PC-9 (cell line): ENCODE data around the gene MRPS5. TPM values are rescaled to one million over a fixed set of nuclear protein-coding genes. Genes with fewer than 3 reads are reported as not detected.

Source experiments
- BruUV-seq: library from RNA; stranded (reverse); fragments of 400-500 nt; replicated peaks from 2 replicates; lab custom pipeline; 2021; lab: Mats Ljungman, UMichigan
- CTCF ChIA-PET: fragments of 300-600 bp; sonication (Branson Sonifier 250); formaldehyde crosslinking; loops from one replicate; lab custom pipeline; 2022; ENCODE audit warnings: antibody characterized with exemption; lab: Charles Lee
- POLR2A ChIA-PET: fragments of 300-600 bp; sonication (Branson Sonifier 250); formaldehyde crosslinking; loops from one replicate; lab custom pipeline; 2022; ENCODE audit warnings: antibody characterized with exemption; ENCODE audit not compliant: unreplicated experiment; lab: Charles Lee
- DNase-seq, 2 experiments: peaks; one replicate each; pipeline versions ENCODE4 v3.0.0 to v3.0.0-alpha.2; 2015 to 2022; ENCODE audit warnings: mixed read lengths in 1 of 2
- H2AFZ ChIP-seq: fragments of 200-600 bp; sonication (generic); 2 replicates; pipeline ENCODE4 v1.8.1; 2017; ENCODE audit warnings: antibody characterized with exemption
- H3F3A ChIP-seq: fragments of 200-600 bp; sonication (generic); 2 replicates; pipeline ENCODE4 v1.8.1; 2017; ENCODE audit warnings: antibody characterized with exemption, mild to moderate bottlenecking, low read depth; ENCODE audit not compliant: insufficient read depth
- H3K27ac ChIP-seq: fragments of 200-600 bp; sonication (generic); 2 replicates; pipeline ENCODE4 v1.6.1; 2016; ENCODE audit warnings: mixed run types
- H3K27me3 ChIP-seq: fragments of 200-600 bp; sonication (generic); 2 replicates; pipeline ENCODE4 v1.6.1; 2016; ENCODE audit warnings: low read depth, mixed run types; ENCODE audit not compliant: insufficient read depth
- H3K36me3 ChIP-seq: fragments of 200-600 bp; sonication (generic); 2 replicates; pipeline ENCODE4 v1.6.1; 2016; ENCODE audit warnings: low read depth, mixed run types
- H3K4me1 ChIP-seq: fragments of 200-600 bp; sonication (generic); replicated peaks from 2 replicates; pipeline ENCODE4 v1.6.1; 2016; ENCODE audit warnings: mixed run types; ENCODE audit not compliant: insufficient read depth
- H3K4me2 ChIP-seq: fragments of 200-600 bp; sonication (generic); 2 replicates; pipeline ENCODE4 v1.6.1; 2017; ENCODE audit warnings: mixed run types
- H3K4me3 ChIP-seq: fragments of 200-600 bp; sonication (generic); 2 replicates; pipeline ENCODE4 v1.6.1; 2016; ENCODE audit warnings: mixed run types
- H3K79me2 ChIP-seq: fragments of 200-600 bp; sonication (generic); 2 replicates; pipeline ENCODE4 v1.6.1; 2017; ENCODE audit warnings: low read depth, mixed run types
- H3K9me2 ChIP-seq: fragments of 200-600 bp; sonication (generic); 2 replicates; pipeline ENCODE4 v1.8.1; 2017; ENCODE audit warnings: mild to moderate bottlenecking; ENCODE audit not compliant: insufficient read depth
- H3K9me3 ChIP-seq: fragments of 200-600 bp; sonication (generic); 2 replicates; pipeline ENCODE4 v1.8.1; 2016; ENCODE audit warnings: low read depth; ENCODE audit not compliant: insufficient read depth
- H4K20me1 ChIP-seq: fragments of 200-600 bp; sonication (generic); 2 replicates; pipeline ENCODE4 v1.8.1; 2017; ENCODE audit not compliant: insufficient read depth
- EZH2 ChIP-seq: fragments of 200-600 bp; sonication (generic); IDR thresholded peaks from 2 replicates; pipeline ENCODE4 v1.8.0; 2017; ENCODE audit warnings: antibody characterized with exemption, low read depth
- intact Hi-C: fragments of 100-400 bp; cut with micrococcal nuclease; formaldehyde crosslinking; loops from one replicate; pipeline ENCODE4 v1.10.0; 2022; ENCODE audit not compliant: unreplicated experiment
- total RNA-seq: library from RNA; stranded (reverse); gene quantifications from 2 replicates; pipeline ENCODE4 v1.2.3, GENCODE V29; 2021
- TF ChIP-seq, protein P1 (sequence below): fragments of 200-600 bp; sonication (generic); conservative IDR thresholded peaks from 2 replicates; pipeline ENCODE4 v1.6.1; 2017; ENCODE audit warnings: mixed run types, antibody characterized with exemption, mild to moderate bottlenecking, moderate library complexity

MRPS5 gene
- total RNA-seq, 1 experiment from 2014 or later, result 69.0 TPM

DNA sequence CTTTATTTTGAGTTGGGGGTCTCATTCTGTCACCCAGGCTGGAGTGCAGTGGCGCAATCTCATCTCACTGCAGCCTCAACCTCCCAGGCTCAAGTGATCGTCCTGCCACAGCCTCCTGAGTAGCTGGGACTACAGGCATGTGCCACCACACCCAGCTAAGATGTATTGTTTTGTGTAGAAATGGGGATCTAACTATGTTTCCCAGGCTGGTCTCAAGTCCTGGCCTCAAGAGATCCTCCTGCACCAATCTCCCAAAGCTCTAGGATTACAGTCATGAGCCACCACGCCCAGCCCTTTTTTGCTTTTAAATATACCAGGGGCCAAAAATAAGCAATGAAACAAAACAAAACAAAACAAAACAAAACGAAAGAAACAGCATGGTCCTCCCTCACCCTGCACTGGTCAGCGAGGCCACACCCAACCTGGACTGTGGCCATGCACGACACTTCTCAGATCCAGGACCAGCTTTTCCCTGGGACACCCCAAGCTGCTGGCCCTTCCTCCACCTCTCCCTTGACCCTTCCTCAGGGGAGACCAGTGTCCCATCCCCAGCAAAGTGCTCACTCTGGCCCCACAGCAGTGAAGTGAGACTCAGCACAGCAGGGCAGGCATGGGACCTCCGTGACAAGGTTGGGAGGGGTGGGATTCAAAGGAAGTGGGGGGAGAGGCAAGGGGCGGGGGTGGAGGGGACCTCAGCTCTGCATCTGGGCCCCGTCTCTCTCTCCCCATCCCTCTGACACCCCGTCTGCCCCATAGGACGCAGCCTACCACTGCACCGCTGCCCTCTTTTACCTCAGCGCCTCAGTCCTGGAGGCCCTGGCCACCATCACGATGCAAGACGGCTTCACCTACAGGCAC lies 72.6 kb downstream of the MRPS5 start:
- H3K27me3 ChIP-seq, result no peaks in the 10 kb centered on the region
- no TSS peak for BruUV-seq
- peak in 1 of 2 experiments; percentile 28 for DNase-seq
- no peak overlapping the region for H3K4me3 ChIP-seq
- H3K36me3 ChIP-seq, result peaks cover 38% of the 10 kb centered on the region
- H2AFZ ChIP-seq, result no peak overlapping the region
- no peak overlapping the region for H3K4me2 ChIP-seq
- peak overlapping the region; percentile 15; the same call in 1 of the 2 replicates for H3K27ac ChIP-seq
- CTCF ChIA-PET, result interaction anchor here (0.7 kb wide), 1 partner anchor 30 kb away, joined by 3 read pairs; no protein-coding TSS in a partner anchor
- POLR2A ChIA-PET, result interaction anchor here (0.6 to 0.7 kb wide), 2 partner anchors 15 to 30 kb away, joined by 4 to 10 read pairs; no protein-coding TSS in a partner anchor
- H3K9me3 ChIP-seq, result no peaks in the 10 kb centered on the region
- intact Hi-C loops, result no loop called here
- H3F3A ChIP-seq, result peaks cover 55% of the 10 kb centered on the region
- H3K9me2 ChIP-seq, result no peaks in the 10 kb centered on the region
- peaks cover 69% of the 10 kb centered on the region for H3K4me1 ChIP-seq
- H3K79me2 ChIP-seq, result peaks cover 23% of the 10 kb centered on the region
- TF ChIP-seq, protein P1, sequence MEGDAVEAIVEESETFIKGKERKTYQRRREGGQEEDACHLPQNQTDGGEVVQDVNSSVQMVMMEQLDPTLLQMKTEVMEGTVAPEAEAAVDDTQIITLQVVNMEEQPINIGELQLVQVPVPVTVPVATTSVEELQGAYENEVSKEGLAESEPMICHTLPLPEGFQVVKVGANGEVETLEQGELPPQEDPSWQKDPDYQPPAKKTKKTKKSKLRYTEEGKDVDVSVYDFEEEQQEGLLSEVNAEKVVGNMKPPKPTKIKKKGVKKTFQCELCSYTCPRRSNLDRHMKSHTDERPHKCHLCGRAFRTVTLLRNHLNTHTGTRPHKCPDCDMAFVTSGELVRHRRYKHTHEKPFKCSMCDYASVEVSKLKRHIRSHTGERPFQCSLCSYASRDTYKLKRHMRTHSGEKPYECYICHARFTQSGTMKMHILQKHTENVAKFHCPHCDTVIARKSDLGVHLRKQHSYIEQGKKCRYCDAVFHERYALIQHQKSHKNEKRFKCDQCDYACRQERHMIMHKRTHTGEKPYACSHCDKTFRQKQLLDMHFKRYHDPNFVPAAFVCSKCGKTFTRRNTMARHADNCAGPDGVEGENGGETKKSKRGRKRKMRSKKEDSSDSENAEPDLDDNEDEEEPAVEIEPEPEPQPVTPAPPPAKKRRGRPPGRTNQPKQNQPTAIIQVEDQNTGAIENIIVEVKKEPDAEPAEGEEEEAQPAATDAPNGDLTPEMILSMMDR, result no peak
- no peak for TF ChIP-seq EZH2
- no peaks in the 10 kb centered on the region for H4K20me1 ChIP-seq

DNA sequence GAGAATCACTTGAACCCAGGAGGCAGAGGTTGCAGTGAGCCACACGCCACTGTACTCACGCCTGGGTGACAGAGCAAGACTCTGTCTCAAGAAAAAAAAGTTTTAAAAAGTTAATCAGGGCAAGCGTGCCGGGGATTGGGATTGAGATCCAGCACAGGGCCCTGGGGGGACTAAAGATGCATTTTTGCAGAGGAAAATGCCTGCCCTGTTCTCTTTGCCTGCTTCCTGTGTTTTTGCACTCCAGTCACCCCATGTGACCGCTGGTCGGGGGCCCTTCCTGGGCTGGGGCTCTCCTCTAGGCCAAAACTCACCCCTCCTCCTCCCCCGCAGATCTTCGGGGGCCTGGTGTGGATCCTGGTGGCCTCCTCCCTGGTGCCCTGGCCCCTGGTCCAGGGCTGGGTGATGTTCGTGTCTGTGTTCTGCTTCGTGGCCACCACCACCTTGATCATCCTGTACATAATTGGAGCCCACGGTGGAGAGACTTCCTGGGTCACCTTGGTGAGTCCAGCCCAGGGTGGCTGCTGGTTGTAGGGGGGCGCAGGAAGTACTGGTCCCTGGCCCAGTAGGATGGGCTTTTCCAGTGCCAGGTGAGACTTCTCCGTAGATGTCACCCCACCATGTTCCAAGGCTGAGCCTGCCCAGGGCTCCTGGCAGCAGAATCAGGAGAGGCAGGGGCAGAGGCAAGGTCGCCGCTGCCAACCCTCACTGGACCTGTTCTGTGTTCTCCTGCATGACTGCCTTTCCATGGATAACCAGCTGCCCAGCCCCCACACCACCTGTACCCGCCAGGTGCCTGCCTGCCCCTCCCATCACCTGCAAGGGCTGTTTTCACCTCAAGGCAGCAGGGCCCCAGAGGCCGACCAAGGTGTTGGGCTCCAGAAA lies 73.7 kb downstream of the MRPS5 start:
- H3K4me2 ChIP-seq, result no peak overlapping the region; the same call in 1 of the 2 replicates
- TF ChIP-seq EZH2, result no peak
- TF ChIP-seq, protein P1, result no peak
- peaks cover 28% of the 10 kb centered on the region; the same call in 1 of the 2 replicates for H3K36me3 ChIP-seq
- H3K79me2 ChIP-seq, result peaks cover 28% of the 10 kb centered on the region
- POLR2A ChIA-PET, result no interaction called here
- H3F3A ChIP-seq, result peaks cover 58% of the 10 kb centered on the region
- no peaks in the 10 kb centered on the region for H3K9me2 ChIP-seq
- peak in 1 of 2 experiments; percentile 66 for DNase-seq
- no peaks in the 10 kb centered on the region for H3K9me3 ChIP-seq
- H3K27me3 ChIP-seq, result no peaks in the 10 kb centered on the region
- intact Hi-C loops, result no loop called here
- 0 out of 2 replicates have a peak overlapping the region, but pooled peaks have one; percentile 15 for H3K27ac ChIP-seq
- H3K4me1 ChIP-seq, result peaks cover 69% of the 10 kb centered on the region
- H3K4me3 ChIP-seq, result no peak overlapping the region
- no peaks in the 10 kb centered on the region for H4K20me1 ChIP-seq
- CTCF ChIA-PET, result no interaction called here
- no TSS peak for BruUV-seq
- H2AFZ ChIP-seq, result no peak overlapping the region
